BLaER1 (cell line): ENCODE data around the gene IPCEF1.

Experiments used
- H3K27ac ChIP-seq: shearing (Covaris generic); formaldehyde crosslinking; 2 replicates; pipeline ENCODE4 v1.8.1; 2022
- H3K27me3 ChIP-seq: shearing (Covaris generic); formaldehyde crosslinking; 2 replicates; pipeline ENCODE4 v1.8.1; 2022
- H3K36me3 ChIP-seq: shearing (Covaris generic); formaldehyde crosslinking; 2 replicates; pipeline ENCODE4 v1.8.1; 2022
- H3K4me1 ChIP-seq: shearing (Covaris generic); formaldehyde crosslinking; 2 replicates; pipeline ENCODE4 v1.8.1; 2022
- H3K4me2 ChIP-seq: shearing (Covaris generic); formaldehyde crosslinking; 2 replicates; pipeline ENCODE4 v1.8.1; 2022
- H3K4me3 ChIP-seq: shearing (Covaris generic); formaldehyde crosslinking; 2 replicates; pipeline ENCODE4 v1.8.1; 2022
- H3K9ac ChIP-seq: shearing (Covaris generic); formaldehyde crosslinking; 2 replicates; pipeline ENCODE4 v1.8.1; 2022
- H3K9me3 ChIP-seq: shearing (Covaris generic); formaldehyde crosslinking; 2 replicates; pipeline ENCODE4 v1.8.1; 2022
- H4K20me1 ChIP-seq: shearing (Covaris generic); formaldehyde crosslinking; 2 replicates; pipeline ENCODE4 v1.8.1; 2022
- Cebpa-rat ChIP-seq: shearing (Covaris generic); IDR thresholded peaks from 2 replicates; pipeline ENCODE4 v1.8.1; 2022

IPCEF1 gene

DNA sequence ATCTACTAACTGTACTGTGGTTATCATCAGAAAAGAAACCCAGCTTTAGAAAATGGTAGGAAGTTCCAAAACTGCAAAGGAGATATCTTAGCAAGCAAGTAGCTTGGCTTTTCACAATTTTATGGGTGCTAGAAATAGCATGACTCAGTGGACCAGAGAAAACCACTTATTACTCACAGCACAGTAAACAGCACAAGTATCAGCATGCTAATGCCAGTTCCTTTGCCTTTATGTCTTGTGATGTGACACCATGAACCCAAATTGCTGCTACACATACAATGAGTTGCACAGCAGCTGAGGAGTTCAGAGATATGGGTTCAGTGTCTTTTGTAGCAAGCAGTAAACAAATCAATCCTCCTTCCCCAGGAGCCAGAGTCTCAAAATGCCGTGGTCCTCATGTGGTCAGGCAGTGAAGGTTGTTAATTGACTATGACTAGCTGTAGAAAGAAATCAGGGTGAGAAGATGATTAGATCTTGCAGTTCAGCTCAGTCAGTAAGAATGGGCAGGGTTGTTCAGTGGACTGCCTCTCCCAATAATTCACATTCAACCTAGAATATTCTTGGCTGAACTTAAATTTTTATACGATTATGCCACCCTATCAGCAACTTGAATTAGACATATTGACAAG, 244.3 kb downstream of the IPCEF1 start:
- no peak overlapping the region for H3K27ac ChIP-seq
- no peak overlapping the region for H3K4me2 ChIP-seq

DNA sequence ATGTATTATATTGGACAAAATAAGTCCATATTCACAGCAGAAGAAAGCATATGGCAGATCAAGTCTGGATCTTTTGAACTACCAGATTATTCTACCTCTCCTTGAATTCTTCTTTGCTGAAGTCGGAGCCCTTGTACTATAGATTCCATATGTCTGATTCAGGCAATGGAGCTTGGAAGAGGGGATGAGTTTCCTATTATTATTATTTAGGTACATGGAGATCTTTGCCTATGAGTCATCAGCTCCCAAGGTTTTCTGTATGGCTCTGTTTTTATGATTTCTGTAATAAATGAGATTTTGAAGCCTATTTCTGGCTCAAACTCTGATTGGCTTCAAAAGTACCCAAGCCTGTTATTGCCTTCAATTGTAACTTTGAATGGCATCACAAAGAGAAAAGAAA, 245.6 kb downstream of the IPCEF1 start:
- Histone ChIP-seq H3K9me3 (no peaks in the 10 kb centered on the region; the same call in 1 of the 2 replicates), H3K9ac (no peak overlapping the region), H3K4me2 (no peak overlapping the region), H3K27ac (no peak overlapping the region), H3K4me3 (no peak overlapping the region), H3K4me1 (no peaks in the 10 kb centered on the region), H3K27me3 (no peaks in the 10 kb centered on the region), H4K20me1 (no peaks in the 10 kb centered on the region), H3K36me3 (no peaks in the 10 kb centered on the region)
- TF ChIP-seq Cebpa-rat: no peak

More for the DNA sequence above, 244.3 kb downstream of the IPCEF1 start:
- no peak overlapping the region for H3K9ac ChIP-seq
- H3K9me3 ChIP-seq: no peaks in the 10 kb centered on the region
- no peaks in the 10 kb centered on the region for H3K27me3 ChIP-seq
- no peaks in the 10 kb centered on the region for H4K20me1 ChIP-seq
- H3K4me3 ChIP-seq: no peak overlapping the region
- H3K36me3 ChIP-seq: no peaks in the 10 kb centered on the region
- no peaks in the 10 kb centered on the region for H3K4me1 ChIP-seq
- no peak for TF ChIP-seq Cebpa-rat

DNA sequence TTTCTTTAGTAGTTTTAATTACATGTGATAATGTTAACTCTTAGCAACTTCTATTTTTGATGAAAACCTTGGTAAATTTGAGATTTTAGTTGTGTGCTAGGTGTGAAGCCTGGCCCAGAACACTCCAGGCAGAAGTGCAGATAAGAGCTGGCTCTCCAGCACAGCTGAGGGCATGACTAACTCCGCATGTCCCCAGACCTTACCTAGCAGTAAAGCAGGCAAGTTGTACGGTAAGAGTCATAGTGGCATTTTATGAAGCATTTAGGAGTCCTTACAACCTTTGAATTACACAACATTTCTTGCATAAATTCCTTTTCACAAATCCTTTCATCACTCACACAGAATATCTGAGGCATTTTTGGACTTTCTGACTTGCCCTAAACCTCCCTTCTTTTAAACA, 250.4 kb downstream of the IPCEF1 start:
- Histone ChIP-seq H3K36me3 (no peaks in the 10 kb centered on the region), H3K27me3 (no peaks in the 10 kb centered on the region), H3K4me3 (no peak overlapping the region), H3K4me1 (no peaks in the 10 kb centered on the region), H4K20me1 (no peaks in the 10 kb centered on the region), H3K27ac (no peak overlapping the region), H3K9ac (no peak overlapping the region), H3K4me2 (no peak overlapping the region), H3K9me3 (no peaks in the 10 kb centered on the region; the same call in 1 of the 2 replicates)
- TF ChIP-seq Cebpa-rat: no peak
